GM12891 (cell line): ENCODE results near the gene MEF2C.

Experiments
- POLR2A ChIP-seq: IDR thresholded peaks from 2 replicates; pipeline ENCODE4 v1.6.1; 2011; ENCODE audit warnings: low read depth, low read length, control low read depth
- TAF1 ChIP-seq: IDR thresholded peaks from 2 replicates; pipeline ENCODE4 v1.6.1; 2011; ENCODE audit warnings: low read depth, low read length, control low read depth

- TF ChIP-seq POLR2A: no peak
- no peak for TF ChIP-seq TAF1
Observed at GRCh38 chr5:88688156-88688983, 194.6 kb downstream of the MEF2C start.
